ENCODE results near the gene SLC2A13.

SLC2A13 gene

GRCh38 chr12:40105515-40106201 lies at the start of gene SLC2A13:
SLC2A13 (minus strand) TSS chr12:40106081; CDS start chr12:40105808, 273 bp downstream.
- DNase-seq (ENCODE audit: low read depth), result peak; percentile 55

GRCh38 chr12:40154381-40154780 lies 48.5 kb upstream of the SLC2A13 start:
- no peak for DNase-seq (ENCODE audit: low read depth)

- DNase-seq (ENCODE audit: low read depth), result no peak
Measured at GRCh38 chr12:40153432-40153831, 47.6 kb upstream of the SLC2A13 start.

GRCh38 chr12:40152783-40153383 lies 47.0 kb upstream of the SLC2A13 start:
- peak; percentile 47 for DNase-seq (ENCODE audit: low read depth)

GRCh38 chr12:40149673-40150260 lies 43.9 kb upstream of the SLC2A13 start:
- DNase-seq (ENCODE audit: low read depth), result peak; percentile 31

GRCh38 chr12:40146800-40147797 lies 41.2 kb upstream of the SLC2A13 start:
- no peak for DNase-seq (ENCODE audit: low read depth)

GRCh38 chr12:40145896-40146295 lies 40.0 kb upstream of the SLC2A13 start:
- no peak for DNase-seq (ENCODE audit: low read depth)

GRCh38 chr12:40144023-40144422 lies 38.1 kb upstream of the SLC2A13 start:
- no peak for DNase-seq (ENCODE audit: low read depth)

GRCh38 chr12:40142001-40142744 lies 36.3 kb upstream of the SLC2A13 start:
- DNase-seq (ENCODE audit: low read depth), result peak; percentile 32

GRCh38 chr12:40138526-40138925 lies 32.6 kb upstream of the SLC2A13 start:
- no peak for DNase-seq (ENCODE audit: low read depth)

- no peak for DNase-seq (ENCODE audit: low read depth)
Measured at GRCh38 chr12:40137252-40137651, 31.4 kb upstream of the SLC2A13 start.

- DNase-seq (ENCODE audit: low read depth), result no peak
Measured at GRCh38 chr12:40127408-40127807, 21.5 kb upstream of the SLC2A13 start.

- peak; percentile 41 for DNase-seq (ENCODE audit: low read depth)
Measured at GRCh38 chr12:40123496-40123895, 17.6 kb upstream of the SLC2A13 start.

GRCh38 chr12:40122842-40123241 lies 17.0 kb upstream of the SLC2A13 start:
- no peak for DNase-seq (ENCODE audit: low read depth)

GRCh38 chr12:40117818-40118217 lies 11.9 kb upstream of the SLC2A13 start:
- no peak for DNase-seq (ENCODE audit: low read depth)

- DNase-seq (ENCODE audit: low read depth), result no peak
Measured at GRCh38 chr12:40110586-40110985, 4.7 kb upstream of the SLC2A13 start.

- no peak for DNase-seq (ENCODE audit: low read depth)
Measured at GRCh38 chr12:40107803-40108620, 2.1 kb upstream of the SLC2A13 start.

GRCh38 chr12:40107098-40107802 lies 1.4 kb upstream of the SLC2A13 start:
- peak; percentile 65 for DNase-seq (ENCODE audit: low read depth)

- DNase-seq (ENCODE audit: low read depth), result no peak
Measured at GRCh38 chr12:40106655-40107054, 774 bp upstream of the SLC2A13 start.

GRCh38 chr12:40106202-40106533 lies 287 bp upstream of the SLC2A13 start:
- DNase-seq (ENCODE audit: low read depth), result no peak

Measured in amniotic epithelial cell (primary cell).